GM12872 (cell line): ENCODE measurements around the gene GSTA2.

Experiments
- TF ChIP-seq, protein P1 (sequence below): IDR thresholded peaks from 3 replicates; pipeline ENCODE4 v1.5.1; 2011; ENCODE audit warnings: low read depth, mild to moderate bottlenecking, low read length, moderate library complexity; ENCODE audit not compliant: insufficient read depth

GSTA2 gene

DNA sequence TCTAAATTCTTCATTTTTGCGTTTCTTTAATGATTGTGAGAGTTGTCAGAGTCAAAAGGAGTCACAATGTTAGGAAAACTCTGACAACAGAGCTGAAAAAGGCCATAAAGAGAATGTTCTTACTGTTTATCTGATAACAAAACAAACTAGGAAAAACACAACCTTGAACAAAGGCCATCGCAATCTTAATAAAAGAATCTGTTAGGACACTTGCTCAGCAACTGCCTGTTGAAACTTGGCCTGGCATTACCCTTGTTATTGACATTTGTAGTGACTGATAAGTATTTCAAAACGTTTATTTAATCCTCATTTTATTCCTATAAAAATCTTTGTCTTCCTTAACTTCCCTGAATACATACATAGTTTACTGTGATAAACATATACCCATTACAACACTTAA, 24.6 kb upstream of the GSTA2 start:
- TF ChIP-seq, protein P1, sequence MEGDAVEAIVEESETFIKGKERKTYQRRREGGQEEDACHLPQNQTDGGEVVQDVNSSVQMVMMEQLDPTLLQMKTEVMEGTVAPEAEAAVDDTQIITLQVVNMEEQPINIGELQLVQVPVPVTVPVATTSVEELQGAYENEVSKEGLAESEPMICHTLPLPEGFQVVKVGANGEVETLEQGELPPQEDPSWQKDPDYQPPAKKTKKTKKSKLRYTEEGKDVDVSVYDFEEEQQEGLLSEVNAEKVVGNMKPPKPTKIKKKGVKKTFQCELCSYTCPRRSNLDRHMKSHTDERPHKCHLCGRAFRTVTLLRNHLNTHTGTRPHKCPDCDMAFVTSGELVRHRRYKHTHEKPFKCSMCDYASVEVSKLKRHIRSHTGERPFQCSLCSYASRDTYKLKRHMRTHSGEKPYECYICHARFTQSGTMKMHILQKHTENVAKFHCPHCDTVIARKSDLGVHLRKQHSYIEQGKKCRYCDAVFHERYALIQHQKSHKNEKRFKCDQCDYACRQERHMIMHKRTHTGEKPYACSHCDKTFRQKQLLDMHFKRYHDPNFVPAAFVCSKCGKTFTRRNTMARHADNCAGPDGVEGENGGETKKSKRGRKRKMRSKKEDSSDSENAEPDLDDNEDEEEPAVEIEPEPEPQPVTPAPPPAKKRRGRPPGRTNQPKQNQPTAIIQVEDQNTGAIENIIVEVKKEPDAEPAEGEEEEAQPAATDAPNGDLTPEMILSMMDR, result no peak

DNA sequence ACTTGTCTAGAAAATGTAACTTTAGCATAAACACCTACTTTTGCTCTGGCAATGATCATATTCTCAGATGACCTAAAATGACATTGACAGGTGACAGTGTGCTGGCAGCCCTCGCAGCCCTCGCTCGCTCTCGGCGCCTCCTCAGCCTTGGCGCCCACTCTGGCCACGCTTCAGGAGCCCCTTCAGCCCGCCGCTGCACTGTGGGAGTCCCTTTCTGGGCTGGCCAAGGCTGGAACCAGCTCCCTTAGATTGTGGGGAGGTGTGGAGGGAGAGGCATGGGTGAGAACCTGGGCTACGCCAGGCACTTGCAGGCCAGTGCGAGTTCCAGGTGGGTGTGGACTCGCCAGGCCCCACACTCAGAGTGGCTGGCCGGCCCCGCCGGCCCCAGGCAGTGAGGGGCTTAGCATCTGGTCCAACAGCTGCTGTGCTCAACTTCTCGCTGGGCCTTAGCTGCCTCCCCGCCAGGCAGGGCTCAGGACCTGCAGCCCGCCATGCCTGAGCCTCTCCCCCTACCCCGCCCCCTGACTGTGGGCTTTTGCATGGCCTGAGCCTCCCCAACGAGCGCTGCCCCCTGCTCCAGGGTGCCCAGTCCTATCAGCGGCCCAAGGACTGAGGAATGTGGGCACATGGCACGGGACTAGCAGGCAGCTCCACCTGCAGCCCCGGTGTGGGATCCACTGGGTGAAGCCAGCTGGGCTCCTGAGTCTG, 23.1 kb upstream of the GSTA2 start:
- TF ChIP-seq, protein P1, result no peak

DNA sequence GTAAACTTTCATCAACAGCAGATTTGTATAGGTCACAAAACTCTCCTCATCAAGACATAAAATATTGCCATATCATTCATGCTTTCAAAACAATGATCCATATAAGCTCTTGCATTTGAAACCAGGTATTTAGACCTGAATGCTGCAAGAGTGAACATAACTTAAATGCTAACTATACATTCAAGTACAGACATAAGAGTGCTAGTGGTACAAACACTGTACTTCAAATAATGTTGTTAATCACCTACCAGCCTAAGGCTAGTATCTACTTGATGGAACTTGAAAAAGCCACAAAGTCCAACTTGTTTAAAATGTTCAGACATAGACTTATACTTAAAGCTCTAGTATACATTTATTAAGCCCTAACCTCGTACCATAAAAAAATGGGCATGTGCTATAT, 16.0 kb upstream of the GSTA2 start:
- TF ChIP-seq, protein P1, result no peak

DNA sequence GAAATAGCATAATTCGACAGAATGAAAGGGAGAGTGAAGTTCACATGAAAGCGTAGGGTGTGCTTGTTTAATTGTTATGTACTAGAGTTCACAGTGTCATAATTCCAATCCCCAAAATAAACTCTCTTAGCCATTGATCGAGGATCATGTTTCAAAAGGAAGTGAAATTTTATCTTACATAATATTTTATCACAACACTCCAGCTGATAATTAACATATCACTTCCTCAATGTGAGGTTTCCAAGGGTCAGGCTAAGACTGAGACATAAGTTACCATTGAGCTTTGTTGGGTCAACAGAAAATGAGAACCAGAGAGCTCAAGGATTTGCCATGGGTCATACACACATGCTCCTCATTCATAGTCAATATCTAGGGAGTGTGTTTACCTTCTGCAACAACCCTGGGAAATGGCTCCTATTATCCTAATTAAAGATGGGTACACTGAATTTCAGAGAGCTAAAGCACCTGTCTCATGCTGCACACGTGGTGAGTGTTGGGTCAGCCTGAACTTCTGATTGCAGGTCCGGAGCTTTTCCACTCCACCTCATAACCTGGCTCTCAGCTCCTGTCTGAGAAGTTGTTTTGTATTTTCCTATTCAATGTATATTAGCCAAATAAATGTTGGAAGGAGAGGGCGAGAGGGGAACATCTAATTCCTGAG, 3.0 kb downstream of the GSTA2 start:
- TF ChIP-seq, protein P1, result no peak

DNA sequence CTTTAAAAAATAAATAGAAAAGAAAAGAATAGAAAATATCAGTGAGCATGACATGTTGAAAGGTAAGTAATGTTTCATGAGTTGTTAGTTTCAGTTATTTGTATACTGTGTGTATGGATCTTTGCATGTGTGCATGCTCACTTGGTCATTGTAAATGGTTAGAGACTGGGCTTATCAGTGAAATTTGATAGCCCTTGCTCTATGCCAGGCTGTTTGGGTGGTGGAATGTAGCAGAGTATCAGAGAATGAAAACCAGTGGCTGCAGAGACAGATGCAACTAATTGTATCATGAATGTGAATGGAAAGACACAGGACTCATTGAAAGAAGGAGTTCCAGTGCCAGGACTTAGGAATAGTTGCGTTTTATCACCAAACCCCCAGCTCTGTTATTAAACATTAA, 4.2 kb downstream of the GSTA2 start:
- TF ChIP-seq, protein P1, result no peak

DNA sequence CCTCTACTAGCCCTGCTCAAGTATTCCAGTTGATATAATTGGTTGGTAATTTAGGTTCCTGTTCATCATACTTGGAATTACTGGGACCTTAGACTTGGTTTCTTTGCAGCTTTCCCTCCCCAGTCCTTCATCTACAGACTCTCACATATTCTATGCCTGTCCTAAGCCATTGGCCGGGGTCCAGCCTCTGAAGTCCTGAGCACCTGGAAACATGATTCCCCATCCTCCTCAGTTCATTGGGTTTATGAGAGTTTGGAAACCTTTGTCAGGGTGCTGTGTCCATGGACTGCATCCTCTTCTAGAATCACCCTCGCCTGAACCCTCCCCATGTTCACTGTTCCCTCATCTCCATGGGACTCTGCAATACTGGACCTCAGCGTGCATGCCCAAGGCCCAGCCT, 8.8 kb downstream of the GSTA2 start:
- TF ChIP-seq, protein P1, result no peak

DNA sequence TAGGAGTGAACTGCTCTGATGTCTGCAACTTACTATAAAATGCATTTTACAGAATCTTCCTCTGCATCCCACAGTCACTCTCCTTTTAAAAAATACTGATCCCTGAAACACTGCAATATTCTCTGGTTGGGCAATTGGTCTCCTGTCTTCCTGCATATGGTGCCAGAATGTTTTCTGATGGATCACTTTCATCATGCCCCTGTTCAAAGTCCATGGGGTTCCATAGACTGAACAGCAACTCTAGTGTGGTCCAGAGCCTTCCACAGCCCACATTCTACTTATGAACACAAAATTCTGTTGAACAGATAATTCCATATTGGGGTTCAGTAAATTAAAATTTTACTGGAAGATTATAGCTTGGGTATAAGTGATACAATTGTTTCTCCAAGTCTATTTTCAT, 11.0 kb downstream of the GSTA2 start:
- TF ChIP-seq, protein P1, result no peak
